ENCODE data around the gene ANKS4B.
"Not testable (repeated sequence)": the region's sequence is repeated elsewhere in the genome, so short reads cannot be mapped to it uniquely, and the experiment has no call there.

The ANKS4B gene

DNA sequence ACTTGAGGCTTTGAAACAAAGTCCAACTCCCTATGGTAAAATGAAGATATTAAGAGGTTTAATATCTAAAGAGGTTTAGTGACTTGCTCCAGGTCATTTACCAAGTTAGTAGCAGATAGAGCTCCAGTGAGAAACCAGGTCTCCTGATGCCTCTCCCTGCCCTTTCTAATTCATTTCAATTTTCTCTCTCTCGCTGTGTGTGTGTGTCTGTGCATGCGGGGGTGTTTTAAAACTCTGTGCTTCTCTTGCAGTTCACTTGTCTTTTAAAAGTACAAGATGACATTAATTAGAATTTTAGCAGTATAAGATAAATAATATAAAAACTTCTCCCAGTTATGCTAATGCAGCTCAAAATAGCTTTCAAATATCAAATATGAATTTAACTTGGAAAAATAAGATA is 13.9 kb upstream of the ANKS4B start:
- DNase-seq, result no peak

DNA sequence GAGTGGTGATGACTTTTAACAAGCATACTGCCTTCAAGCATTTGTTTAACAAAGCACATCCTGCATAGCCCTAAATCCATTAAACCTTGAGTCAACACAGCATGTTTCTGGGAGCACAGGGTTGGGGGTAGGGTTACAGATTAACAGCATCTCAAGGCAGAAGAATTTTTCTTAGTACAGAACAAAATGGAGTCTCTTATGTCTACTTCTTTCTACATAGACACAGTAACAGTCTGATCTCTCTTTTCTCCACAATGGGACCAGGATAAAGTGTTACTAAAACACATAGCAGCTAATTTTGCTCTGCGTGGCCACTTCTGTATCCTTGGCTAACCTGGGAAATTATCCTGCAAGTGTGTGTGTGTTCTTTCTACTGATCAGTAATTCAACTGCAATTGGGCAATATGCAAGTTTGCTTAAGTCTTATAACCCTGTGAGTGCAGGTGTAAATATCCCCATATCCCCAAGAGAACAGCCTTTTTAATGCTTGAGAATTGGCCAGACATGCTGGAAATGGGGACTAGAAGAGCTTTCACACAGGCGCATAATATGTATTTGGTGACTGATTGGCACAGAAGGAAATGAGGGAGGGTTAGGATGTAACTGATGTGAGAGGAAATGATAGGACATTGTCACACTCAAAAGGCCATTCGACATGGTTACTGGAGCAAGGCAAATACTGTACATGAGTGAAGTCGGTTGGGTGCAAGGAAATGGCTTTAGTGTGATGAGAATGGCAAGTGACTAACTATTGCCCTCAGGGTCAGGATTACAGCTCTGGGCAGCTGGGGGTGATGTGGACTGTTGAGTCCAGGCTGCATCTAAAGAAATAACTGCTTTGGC is 10.8 kb upstream of the ANKS4B start:
- DNase-seq, result no peak

DNA sequence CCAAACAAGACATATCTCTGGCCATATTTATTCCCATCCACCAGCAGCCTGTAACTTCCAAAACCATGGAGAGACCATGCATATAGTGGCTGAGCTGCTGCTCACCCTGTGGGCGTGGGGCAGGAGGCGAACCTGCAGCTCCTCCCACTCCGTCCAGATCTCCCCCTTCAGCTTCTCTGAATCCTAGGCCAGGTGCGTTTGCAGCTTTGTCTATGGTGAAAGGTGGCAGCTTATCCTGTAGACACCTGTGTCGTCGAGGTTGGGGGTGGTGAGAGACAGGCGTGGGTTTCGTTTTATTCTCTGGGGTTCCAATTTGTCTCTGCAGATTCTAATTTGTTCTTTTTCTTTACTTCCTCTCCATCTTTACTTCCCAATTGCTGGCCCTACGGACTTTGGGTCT is 9.7 kb upstream of the ANKS4B start:
- no peak for DNase-seq

DNA sequence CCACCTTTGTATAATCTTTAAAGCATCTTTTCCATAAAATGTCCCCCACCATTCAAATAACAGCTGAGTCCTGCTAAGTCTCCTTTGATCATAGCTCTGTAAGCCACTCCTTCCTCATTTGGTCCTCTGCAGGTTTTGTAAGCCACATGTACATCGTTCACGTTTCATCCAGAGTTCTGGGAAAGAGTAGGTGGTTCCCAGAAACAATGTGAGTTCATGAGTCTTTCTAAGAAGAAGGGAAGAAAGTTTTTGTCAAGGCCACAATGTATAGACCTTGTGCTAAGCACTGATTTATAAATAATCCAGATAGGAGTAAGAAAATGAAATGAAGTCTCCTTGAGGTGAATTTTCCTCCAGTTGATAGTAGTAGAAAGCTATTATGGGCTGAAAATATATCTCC is 8.7 kb upstream of the ANKS4B start:
- DNase-seq, result no peak

DNA sequence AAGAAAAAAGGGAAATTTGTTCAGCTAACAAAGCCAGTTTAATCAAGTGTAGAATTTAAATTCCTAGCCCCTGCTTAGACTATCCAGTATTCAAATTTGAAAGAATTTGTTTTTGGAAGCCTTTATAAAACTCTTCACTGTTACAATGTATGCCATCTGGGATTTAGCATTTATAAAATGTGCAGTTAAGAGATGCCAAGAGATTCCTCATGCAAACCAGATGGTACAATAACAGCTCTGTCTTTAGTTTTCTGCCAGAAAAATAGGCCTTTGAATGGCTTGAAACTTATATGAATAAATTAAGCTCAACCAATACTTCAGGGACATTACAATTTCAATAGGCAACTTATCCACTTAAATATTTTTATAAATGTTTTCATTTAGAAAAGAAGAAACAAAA is 6.8 kb upstream of the ANKS4B start:
- no peak for DNase-seq

DNA sequence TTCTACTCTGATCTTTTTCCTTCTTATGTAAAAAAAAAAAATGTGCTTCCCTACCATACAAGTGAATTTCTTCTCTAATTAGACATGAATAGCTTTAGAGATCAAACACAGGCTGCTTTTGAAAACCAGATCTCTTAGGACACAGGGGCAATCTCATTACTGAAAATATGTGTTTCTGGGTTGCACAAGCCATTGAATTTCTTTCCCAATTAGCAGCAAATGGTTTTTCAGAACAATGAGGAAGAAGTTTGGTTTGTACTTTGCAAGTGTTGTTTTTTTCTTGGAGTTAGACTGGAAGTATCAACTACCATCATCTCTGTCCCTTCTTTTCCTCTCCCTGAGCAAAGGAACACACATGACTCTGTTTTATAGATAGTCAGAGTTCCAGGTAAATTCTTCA is 5.6 kb upstream of the ANKS4B start:
- DNase-seq, result no peak

DNA sequence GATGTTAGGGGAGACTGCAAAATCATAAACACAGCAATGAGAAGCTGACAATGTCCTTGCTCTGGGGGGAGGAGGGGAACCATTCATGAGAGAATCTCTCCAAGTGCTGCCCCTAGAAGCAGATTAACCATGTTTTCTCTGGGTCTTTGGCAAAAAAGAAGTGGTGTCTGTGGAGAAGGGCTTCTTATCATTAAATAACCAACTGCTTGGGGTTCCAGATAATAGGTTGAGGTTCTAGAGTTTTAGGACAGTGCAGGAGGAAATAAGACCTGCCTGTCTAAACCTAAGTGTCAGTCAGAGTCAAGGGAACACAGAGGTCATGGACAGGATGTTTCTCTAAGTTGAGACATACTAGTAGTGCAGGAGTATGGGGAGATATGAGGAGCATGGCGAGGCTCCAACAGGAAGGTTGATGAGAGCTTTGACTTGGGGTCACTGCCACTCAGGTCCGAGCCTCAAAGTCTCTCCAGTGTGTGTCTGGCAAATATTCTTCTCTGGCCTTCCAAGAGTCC is 5.1 kb upstream of the ANKS4B start:
- DNase-seq, result no peak

DNA sequence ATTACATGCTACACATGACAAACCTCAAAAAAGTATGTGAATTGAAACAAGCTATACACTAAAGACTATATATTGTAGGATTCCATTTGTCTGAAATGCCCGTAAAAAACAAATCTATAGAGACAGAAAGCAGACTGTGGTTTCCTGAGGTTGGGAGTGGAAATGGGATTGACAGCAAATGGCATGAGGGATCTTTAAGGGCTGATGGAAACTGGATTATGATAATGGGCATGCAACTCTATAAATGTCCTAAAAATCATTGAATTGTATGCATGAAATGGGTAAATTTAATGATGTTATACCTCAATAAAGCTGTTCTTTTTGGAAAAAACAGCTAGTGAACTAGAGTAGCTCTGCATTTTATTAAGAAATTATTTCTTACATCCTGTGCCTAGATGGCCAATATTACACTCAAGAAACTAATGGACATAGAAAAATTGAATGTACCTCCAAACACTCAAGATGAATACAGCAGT is 416 bp upstream of the ANKS4B start:
- DNase-seq, result no peak

DNA sequence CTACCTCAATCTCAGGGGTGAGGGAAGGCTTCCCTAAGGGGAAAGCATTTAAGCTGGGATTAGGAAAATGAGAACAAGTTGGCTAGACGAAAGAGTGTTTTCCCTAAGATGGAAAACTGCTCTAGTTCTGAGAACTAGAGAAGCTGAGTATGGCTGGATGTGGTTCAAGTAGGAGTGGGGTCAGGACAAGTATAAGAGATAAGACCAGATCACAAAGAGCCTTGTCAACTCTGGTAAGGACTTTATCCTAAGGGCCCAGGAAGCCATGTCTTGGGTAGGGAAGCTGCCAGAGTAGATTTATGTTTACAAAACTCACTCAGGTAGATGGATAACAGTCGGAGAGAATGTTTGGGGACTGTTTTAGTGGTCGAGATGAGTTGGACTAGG is 1.7 kb downstream of the ANKS4B start:
- no peak for DNase-seq

DNA sequence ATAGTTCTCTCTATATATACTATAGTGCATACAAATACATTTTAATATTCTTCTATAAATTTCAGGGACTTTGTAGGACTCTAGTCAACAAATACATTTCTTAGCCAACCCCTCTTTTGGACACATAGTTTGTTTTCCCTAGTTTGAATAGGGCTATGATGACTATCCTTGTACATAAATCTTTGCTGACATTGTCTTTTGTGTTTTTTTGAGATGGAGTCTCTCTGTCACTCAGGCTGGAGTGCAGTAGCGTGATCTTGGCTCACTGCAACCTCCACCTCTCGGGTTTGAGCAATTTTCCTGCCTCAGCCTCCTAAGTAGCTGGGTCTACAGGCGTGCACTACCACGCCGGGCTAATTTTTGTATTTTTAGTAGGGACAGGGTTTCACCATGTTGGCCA is 3.3 kb downstream of the ANKS4B start:
- DNase-seq, result no peak

DNA sequence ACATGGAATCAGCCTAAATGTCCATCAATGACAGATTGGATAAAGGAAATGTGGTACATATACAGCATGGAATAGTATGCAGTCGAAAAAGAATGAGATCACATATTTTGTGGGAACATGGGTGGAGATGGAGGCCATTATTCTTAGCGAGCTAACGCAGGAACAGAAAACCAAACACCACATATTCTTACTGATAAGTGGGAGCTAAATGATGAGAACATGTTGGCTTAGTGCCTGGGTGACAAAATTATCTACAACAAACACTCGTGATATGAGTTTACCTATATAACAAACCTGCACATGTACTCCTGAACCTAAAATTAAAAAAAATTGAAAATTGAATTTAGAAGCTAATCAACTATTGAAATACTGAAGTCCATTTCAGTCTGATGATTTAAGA is 6.1 kb downstream of the ANKS4B start:
- DNase-seq, result no peak

DNA sequence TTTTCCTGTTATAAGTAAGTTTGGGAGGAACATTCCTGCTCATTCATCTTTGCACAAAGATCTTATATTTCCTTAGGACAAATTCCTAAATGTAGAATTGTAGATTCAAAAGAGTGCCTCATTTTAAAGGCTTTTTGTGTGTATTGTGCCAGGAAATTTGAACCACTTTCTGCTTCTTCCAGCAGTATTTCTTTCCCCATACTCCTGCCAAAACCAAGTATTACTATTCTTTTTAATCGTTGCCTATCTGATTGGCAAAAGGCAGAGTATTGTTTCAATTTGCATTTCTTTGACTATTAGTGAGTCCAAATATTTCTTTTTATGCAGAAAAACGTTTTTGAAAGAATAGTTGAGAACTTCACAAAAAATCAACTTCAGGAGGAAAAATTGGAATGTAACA is 9.3 kb downstream of the ANKS4B start:
- no peak for DNase-seq

DNA sequence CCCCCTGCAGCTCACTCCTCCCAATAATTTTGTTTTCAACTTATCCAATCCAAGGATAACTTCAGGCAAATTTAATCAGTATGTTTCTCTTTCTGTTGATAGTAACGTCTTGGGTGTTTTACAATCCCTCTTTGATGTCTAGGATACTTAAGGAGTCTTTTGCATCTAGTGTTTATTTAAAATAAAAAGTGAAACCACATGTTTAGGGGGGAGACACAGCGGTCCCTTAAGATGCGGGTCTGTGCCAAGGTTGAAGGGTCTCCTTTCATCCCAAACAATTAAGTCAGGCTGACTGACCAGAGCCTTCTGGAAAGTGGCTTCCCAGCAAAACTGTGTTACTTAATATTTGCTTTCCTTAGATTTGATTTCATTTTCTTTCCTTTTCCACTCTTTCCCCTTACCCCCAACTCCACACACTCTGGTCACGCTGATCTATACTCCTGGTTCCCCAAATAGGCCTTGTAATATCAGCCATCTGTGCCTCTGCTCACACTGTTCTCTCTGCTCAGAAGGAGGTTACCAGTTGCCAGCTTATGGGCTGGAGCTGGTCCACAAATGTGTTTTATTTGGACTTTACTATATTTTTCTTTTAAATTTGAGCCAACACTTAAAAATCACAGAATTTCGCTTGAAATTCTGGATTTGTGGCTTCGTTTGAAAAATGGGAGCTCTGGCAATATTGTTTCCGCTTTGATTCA is 11.2 kb downstream of the ANKS4B start:
- DNase-seq, result no peak

DNA sequence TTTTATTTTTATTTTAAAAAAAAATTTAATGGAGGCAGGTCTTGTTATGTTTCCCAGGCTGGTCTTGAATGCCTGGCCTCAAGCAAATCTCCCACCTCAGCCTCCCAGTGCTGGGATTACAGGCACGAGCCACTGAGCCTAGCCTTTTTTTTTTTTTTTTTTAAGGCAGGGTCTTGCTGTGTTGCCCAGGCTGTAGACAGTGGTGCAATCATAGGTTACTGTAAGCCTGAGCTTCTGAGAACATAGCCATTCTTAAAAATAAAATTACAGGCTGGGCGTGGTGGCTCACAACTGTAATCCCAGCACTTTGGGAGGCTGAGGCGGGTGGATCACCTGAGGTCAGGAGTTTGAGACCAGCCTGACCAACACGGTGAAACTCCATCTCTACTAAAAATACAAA is 14.7 kb downstream of the ANKS4B start:
- DNase-seq, result not testable (repeated sequence)

DNA sequence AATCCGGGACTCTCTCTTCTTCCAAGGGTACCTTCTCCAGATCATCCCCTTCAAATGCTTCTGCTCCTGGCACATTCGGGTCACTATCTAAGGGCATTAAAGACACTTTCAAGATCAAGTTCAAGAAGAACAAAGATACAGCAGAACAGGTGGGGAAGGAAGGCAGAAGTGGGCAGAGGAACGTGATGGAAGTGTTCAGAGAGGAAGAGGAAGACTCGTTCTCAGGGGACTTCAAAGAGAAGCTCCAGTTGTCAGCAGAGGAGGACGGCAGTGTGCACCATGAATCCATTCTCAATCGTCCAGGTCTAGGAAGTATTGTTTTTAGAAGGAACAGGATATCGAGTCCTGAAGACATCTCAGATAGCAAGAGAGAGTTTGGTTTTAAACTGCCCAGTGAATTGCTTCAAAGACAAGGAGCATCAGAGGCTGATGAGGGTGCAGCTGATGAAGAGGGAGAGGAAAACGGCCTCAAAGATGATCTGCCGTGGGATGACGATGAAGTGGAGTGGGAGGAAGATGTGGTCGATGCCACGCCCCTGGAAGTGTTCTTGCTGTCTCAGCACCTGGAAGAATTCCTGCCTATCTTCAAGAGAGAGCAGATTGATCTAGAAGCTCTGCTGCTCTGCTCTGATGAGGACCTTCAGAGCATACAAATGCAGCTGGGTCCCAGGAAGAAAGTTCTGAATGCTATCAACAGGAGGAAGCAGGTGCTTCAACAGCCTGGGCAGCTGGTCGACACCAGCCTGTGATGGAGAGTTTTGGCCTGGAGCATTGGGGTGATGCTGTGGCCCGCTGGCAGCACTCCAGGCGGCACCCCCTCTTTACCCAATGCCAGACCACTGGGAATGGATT is 16.8 kb downstream of the ANKS4B start:
- DNase-seq, result no peak

DNA sequence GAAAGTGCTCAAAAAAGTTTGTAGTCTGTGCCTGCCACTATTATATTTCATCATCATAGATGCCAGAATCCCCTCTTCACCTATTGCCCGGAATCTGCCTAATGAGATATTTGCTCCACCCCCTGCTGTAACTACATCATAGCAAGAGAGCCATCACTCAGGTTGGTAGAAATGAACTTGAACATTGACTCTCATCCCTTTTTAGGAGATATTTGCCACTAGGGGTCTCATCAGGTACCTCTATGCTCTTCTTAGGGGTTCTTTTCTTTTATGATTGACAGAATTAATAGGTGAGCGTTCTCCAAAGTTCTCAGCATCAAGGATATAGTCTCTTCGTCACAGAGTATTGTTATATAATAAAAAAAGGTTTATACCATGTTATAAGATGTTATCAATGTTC is 20.0 kb downstream of the ANKS4B start:
- DNase-seq, result no peak

DNA sequence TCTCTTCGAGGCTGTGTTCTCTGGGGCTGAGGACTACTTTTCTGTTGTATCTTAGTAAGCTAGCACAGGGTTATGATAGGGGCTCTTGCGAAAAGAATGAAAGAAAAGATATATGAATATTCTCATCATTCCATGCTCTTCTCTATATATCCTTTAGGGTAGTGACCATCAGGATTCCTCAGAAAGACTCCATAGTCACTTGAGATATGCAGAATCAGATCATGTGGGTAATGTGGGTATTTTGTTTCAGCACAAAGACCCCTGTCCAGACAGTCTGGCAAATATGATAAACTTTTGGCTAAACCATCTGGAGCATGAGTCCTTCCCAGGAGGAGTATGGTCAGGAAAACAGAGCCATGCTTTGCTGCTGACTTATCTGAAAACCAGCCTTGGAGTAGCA is 23.1 kb downstream of the ANKS4B start:
- DNase-seq, result no peak

DNA sequence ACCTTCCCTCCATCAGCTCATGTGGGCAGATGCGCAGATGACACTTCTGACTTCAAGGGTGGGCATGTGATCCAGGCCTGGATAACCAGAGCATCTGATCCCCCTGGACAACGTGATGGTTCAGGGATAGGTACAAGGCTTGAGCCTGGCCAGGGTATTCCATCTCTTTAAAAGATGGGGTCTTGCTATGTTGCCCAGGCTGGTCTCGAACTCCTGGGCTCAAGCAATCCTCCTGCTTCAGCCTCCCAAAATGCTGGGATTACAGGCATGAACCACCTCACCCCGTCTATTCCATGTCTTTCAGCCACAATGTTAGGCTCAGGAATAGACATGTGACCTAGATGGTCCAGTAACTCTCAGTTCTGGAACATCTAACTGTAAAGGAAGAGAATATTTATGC is 23.8 kb downstream of the ANKS4B start:
- DNase-seq, result no peak

DNA sequence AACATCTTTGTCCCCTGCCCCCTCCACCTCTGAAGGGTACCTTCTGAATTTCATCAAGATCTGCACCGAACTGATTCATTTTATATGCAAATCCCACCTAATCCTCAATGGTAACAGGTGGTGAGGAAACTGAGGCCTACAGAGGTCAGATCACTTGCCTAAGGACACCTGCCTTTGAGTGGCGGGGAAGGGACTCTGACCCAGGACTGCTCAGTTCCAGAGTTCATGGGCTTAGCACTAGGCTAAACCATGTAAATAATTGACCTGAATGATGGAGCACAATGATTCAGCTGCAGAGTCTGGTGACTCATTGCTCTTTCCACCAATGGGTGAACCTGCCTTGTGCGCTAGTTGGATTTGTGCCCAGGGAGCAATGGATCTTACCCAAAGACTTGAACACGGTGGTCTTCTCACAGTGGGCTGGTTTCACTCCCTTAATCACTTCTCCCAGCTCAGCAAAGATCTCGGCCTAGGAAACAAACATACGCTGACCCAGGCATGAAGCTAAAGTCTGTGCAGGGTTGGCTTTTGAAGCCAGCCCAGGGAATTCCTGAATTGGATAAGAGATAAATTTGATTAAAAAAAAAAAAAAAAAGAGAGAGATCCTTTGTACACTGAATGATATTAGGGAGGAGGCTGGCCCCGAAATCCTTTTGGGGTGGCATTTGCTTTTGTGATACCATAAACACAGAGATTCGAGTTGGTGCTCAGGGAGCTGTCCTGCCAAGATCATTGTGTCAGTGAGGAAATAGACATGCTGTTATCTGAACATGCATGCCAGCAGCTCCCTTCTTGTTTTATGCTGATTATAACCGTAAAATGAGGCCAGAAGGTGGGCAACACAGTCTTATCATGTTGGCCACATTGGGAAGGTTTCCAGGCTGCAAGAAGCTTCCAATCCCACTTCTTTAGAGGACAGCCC is 27.6 kb downstream of the ANKS4B start:
- no peak for DNase-seq

DNA sequence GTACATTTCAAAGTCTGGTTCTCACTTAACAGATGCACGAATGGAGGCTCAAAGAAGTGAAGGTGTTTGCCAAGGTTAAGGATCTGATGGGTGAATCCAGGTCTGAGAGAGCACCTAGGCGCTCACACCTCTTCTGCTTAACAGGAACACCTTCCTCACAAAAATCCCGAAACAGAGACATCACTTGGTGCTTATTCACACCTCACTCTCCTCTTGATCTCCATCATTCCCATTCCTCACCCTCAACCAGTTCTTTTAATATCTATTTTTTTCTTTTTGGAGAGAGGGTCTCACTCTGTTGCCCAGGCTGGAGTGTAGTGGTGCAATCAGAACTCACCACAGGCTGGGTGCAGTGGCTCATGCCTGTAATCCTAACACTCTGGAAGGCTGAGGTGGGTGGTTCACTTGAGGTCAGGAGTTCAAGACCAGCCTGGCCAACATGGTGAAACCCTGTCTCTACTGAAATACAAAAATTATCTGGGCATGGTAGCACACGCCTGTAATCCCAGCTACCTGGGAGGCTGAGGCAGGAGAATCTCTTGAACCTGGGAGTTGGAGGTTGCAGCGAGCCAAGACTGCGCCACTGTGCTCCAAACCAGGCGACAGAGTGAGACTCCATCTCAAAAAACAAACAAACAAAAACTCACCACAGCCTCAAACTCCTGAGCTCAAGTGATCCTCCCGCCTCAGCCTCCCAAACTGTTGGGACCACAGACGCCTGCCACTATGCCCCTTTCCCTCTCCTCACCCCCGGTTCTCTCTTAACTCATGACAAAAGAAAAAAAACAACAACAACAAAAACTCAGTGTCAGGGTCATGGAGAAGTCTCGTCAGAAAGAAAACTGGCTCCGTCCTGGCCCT is 29.5 kb downstream of the ANKS4B start:
- DNase-seq, result no peak

Data from activated CD4-positive, CD25-positive, alpha-beta regulatory T cell (primary cell).